Fibroblast of the aortic adventitia (primary cell): ENCODE results near the gene TRIM73. TPM values are rescaled to one million over a fixed set of nuclear protein-coding genes. Genes with fewer than 3 reads are reported as not detected.
"Not testable (repeated sequence)": the region's sequence is repeated elsewhere in the genome, so short reads cannot be mapped to it uniquely, and the experiment has no call there.

ENCODE experiments used
- DNase-seq: peaks from one replicate; pipeline ENCODE4 v3.0.0-alpha.2; 2010; ENCODE audit warnings: low read depth
- H3K4me3 ChIP-seq: 2 replicates; pipeline ENCODE4 v1.5.1; 2011; ENCODE audit warnings: low read depth, mild to moderate bottlenecking, control low read depth, low read length, moderate library complexity
- CTCF ChIP-seq: IDR thresholded peaks from 2 replicates; pipeline ENCODE4 v1.5.1; 2011; ENCODE audit warnings: mild to moderate bottlenecking, low read length, control low read depth, inconsistent platforms; ENCODE audit not compliant: insufficient read depth
- small RNA-seq: library from RNA; depleted of rRNA; stranded (forward); fragments of <200 nt; gene quantifications from one replicate; pipeline ENCODE3, GENCODE V24; 2012
- total RNA-seq: library from RNA; depleted of rRNA; stranded (reverse); fragments of >200 nt; gene quantifications from 2 replicates; pipeline ENCODE4 v1.2.3, GENCODE V29; 2012; ENCODE audit warnings: low replicate concordance

Gene TRIM73
- total RNA-seq, 1 donor = 0.18 TPM

DNA sequence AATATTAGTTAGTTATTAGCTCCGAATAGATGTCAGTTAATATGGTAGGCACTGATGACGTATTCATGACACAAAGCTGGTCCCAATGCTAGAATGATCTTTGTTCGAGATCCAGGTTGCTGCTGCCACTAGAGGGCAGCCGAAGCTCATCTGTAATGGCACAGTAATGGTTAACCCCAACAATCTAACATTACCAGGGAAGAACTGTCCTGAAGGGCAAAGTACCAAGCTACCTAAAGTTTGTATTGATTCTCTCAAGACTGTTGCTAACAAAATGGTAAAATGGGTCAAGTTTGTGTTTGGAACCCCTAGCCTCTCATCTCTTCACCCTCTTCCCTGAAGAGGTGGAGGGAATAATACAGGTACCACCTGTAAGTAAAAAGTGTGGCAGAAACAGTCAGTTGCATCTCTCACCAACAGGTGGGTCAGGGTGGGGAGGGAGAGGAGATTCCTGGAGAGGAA is 57.1 kb downstream of the TRIM73 start:
- TF ChIP-seq CTCF = peak; percentile 20
- DNase-seq, H3K4me3 ChIP-seq: not testable (repeated sequence)

Small RNA genes within 50 kb of the gene (small RNA-seq; reads per million reads assigned to genes)
- gene RF00019 = not detected

Other genes starting within 250 kb of the TRIM73 start
- 10.8 and 12.6 TPM in 2 replicates for gene POM121C, start 90.7 kb downstream of the TRIM73 start, total RNA-seq
- 0.09 TPM in 1 of 2 replicates, not detected in the other for gene SPDYE5, start 96.7 kb downstream of the TRIM73 start, total RNA-seq